Endothelial cell of umbilical vein (primary cell): Measurements from ENCODE around the gene SSUH2. TPM values are rescaled to one million over a fixed set of nuclear protein-coding genes. Genes with fewer than 3 reads are reported as not detected.

Experiments
- BruUV-seq: library from RNA; stranded (reverse); fragments of 400-500 nt; replicated peaks from 2 replicates; lab custom pipeline; 2021; lab: Mats Ljungman, UMichigan
- CTCF ChIA-PET: fragments of 300-600, 350-600 bp; sonication (Branson Sonifier 250); formaldehyde crosslinking; loops from one replicate; lab custom pipeline; 2021; ENCODE audit warnings: antibody characterized with exemption, inconsistent platforms; lab: Charles Lee
- POLR2A ChIA-PET: fragments of 300-600, 350-600 bp; sonication (Branson Sonifier 250); formaldehyde crosslinking; loops from one replicate; lab custom pipeline; 2021; ENCODE audit warnings: antibody characterized with exemption, inconsistent platforms; lab: Charles Lee
- DNase-seq: peaks from one replicate; pipeline ENCODE4 v3.0.0-alpha.2; 2011; ENCODE audit warnings: low read depth, low spot score
- FAIRE-seq: peaks from 2 replicates; lab custom pipeline; 2011; peaks lifted over from hg19 to GRCh38; lab: Jason Lieb, UNC
- H2AFZ ChIP-seq: 2 replicates; pipeline ENCODE4 v1.6.0; 2012; ENCODE audit warnings: low read depth, low read length, control low read depth, inconsistent platforms
- H3K27ac ChIP-seq: 2 replicates; pipeline ENCODE4 v1.5.1; 2011; ENCODE audit warnings: low read depth, mild to moderate bottlenecking, control low read depth, low read length, moderate library complexity; ENCODE audit not compliant: insufficient read depth
- H3K27me3 ChIP-seq, 2 experiments: 2 replicates each; pipeline versions ENCODE4 v1.6.0 to v1.6.1; 2011; ENCODE audit warnings: low read length in 2 of 2, mixed read lengths in 1 of 2; ENCODE audit not compliant: control insufficient read depth in 2 of 2, insufficient read depth in 2 of 2
- H3K36me3 ChIP-seq, 2 experiments: 2 replicates in 1 of 2; 3 replicates in 1 of 2; pipeline ENCODE4 v1.5.1; 2011; ENCODE audit warnings: low read length in 2 of 2, mild to moderate bottlenecking in 1 of 2, moderate library complexity in 1 of 2; ENCODE audit not compliant: control insufficient read depth in 2 of 2, insufficient read depth in 2 of 2; ENCODE audit errors: extremely low read depth in 1 of 2
- H3K4me1 ChIP-seq: 3 replicates; pipeline ENCODE4 v1.5.1; 2011; ENCODE audit warnings: mild to moderate bottlenecking, low read length; ENCODE audit not compliant: control insufficient read depth, insufficient read depth; ENCODE audit errors: extremely low read depth
- H3K4me2 ChIP-seq: 2 replicates; pipeline ENCODE4 v1.6.1; 2011; ENCODE audit warnings: low read length, control low read depth, mixed read lengths; ENCODE audit not compliant: insufficient read depth
- H3K4me3 ChIP-seq, 3 experiments: fragments of 200-600 bp in 1 of 3; sonication (generic), shearing (Covaris generic) in 1 of 3; replicated peaks in 1 of 3; 2 replicates each; pipeline ENCODE4 v1.5.1; 2011 to 2016; ENCODE audit warnings: control low read depth in 3 of 3, low read length in 3 of 3, mild to moderate bottlenecking in 2 of 3, inconsistent platforms in 1 of 3, low read depth in 1 of 3, moderate library complexity in 1 of 3; ENCODE audit not compliant: insufficient read depth in 1 of 3
- H3K79me2 ChIP-seq: 2 replicates; pipeline ENCODE4 v1.6.0; 2012; ENCODE audit warnings: low read length, inconsistent platforms; ENCODE audit not compliant: control insufficient read depth, insufficient read depth
- H3K9ac ChIP-seq: replicated peaks from 2 replicates; pipeline ENCODE3; 2011; ENCODE audit warnings: low read length, control low read depth; ENCODE audit not compliant: insufficient read depth; ENCODE audit errors: extremely low read depth
- H3K9me1 ChIP-seq: replicated peaks from 3 replicates; pipeline ENCODE4 v1.6.0; 2011; ENCODE audit warnings: mild to moderate bottlenecking, low read length; ENCODE audit not compliant: control insufficient read depth, insufficient read depth; ENCODE audit errors: extremely low read depth
- H3K9me3 ChIP-seq: replicated peaks from 2 replicates; pipeline ENCODE4 v1.5.1; 2012; ENCODE audit warnings: low read length, inconsistent platforms; ENCODE audit not compliant: control insufficient read depth, insufficient read depth
- H4K20me1 ChIP-seq: replicated peaks from 2 replicates; pipeline ENCODE3; 2011; ENCODE audit warnings: mild to moderate bottlenecking, low read length; ENCODE audit not compliant: control insufficient read depth, insufficient read depth; ENCODE audit errors: extremely low read depth
- CTCF ChIP-seq, 2 donors: IDR thresholded peaks; 1 replicate in 1 of 2; 2 replicates in 1 of 2; pipeline ENCODE4 v1.5.1; 2011; ENCODE audit warnings: low read length in 2 of 2, mild to moderate bottlenecking in 2 of 2, moderate library complexity in 2 of 2, control low read depth in 1 of 2, inconsistent platforms in 1 of 2, low read depth in 1 of 2; ENCODE audit not compliant: insufficient read depth in 1 of 2; ENCODE audit errors: extremely low read depth in 1 of 2
- EZH2 ChIP-seq: IDR thresholded peaks from 2 replicates; pipeline ENCODE4 v1.6.1; 2012; ENCODE audit warnings: borderline replicate concordance, low read depth, mild to moderate bottlenecking, moderate library complexity, low read length, inconsistent platforms; ENCODE audit not compliant: severe bottlenecking
- FOS ChIP-seq: IDR thresholded peaks from 2 replicates; pipeline ENCODE4 v1.6.1; 2011; ENCODE audit warnings: mild to moderate bottlenecking, low read length, moderate library complexity, borderline replicate concordance; ENCODE audit not compliant: insufficient read depth
- GATA2 ChIP-seq: IDR thresholded peaks from 2 replicates; pipeline ENCODE4 v1.7.0; 2011; ENCODE audit warnings: low read depth, mild to moderate bottlenecking, moderate library complexity, mixed read lengths, low read length; ENCODE audit not compliant: insufficient read length, insufficient read depth
- JUN ChIP-seq: IDR thresholded peaks from 2 replicates; pipeline ENCODE4 v1.6.1; 2011; ENCODE audit warnings: borderline replicate concordance, low read depth; ENCODE audit not compliant: insufficient read length, insufficient read depth
- MAX ChIP-seq: IDR thresholded peaks from 2 replicates; pipeline ENCODE4 v1.6.1; 2011; ENCODE audit not compliant: insufficient read depth, insufficient read length
- MYC ChIP-seq: IDR thresholded peaks from one replicate; pipeline ENCODE4 v1.6.1; 2011; ENCODE audit warnings: mild to moderate bottlenecking, low read depth, low read length
- POLR2A ChIP-seq: IDR thresholded peaks from 2 replicates; pipeline ENCODE4 v1.6.1; 2012; ENCODE audit warnings: low read depth, mild to moderate bottlenecking, control low read depth, low read length
- POLR2AphosphoS5 ChIP-seq: IDR thresholded peaks from 2 replicates; pipeline ENCODE4 v1.6.1; 2012; ENCODE audit warnings: low read depth, mild to moderate bottlenecking, control low read depth, low read length, moderate library complexity; ENCODE audit not compliant: insufficient read depth
- dilution Hi-C: fragments of 300-500 bp; cut with MboI; formaldehyde crosslinking; loops from one replicate; pipeline ENCODE4 v1.15.0; 2019; ENCODE audit warnings: low sequenced_read_pairs; ENCODE audit not compliant: extremely low pct_ligation_motif_present
- intact Hi-C: fragments of 100-400 bp; cut with micrococcal nuclease; formaldehyde crosslinking; loops from one replicate; pipeline ENCODE4 v1.10.0; 2022
- polyA plus RNA-seq, 4 experiments: library from polyadenylated mRNA; depleted of rRNA in 3 of 4; stranded (reverse) in 3 of 4; unstranded in 1 of 4; fragments of >200 nt; gene quantifications; 2 replicates each; pipeline versions ENCODE4 v1.2.1 to v1.2.3, GENCODE V29; 2011 to 2012; ENCODE audit warnings: missing spikeins in 1 of 4
- total RNA-seq: library from RNA; stranded (reverse); gene quantifications from 2 replicates; pipeline ENCODE4 v1.2.3, GENCODE V29; 2021

Gene SSUH2
- total and polyA plus RNA-seq, 2 donors (not counting 3 experiments of a cell fraction or from before 2014, with no cell fraction given), result 0.44 TPM; not detected in 1

- Histone ChIP-seq H2AFZ (no peak overlapping the region), H3K79me2 (no peaks in the 10 kb centered on the region), H3K4me3 (no peak overlapping the region), H3K27me3 (peaks cover 0 to 2% of the 10 kb centered on the region in 2 experiments), H3K27ac (no peak overlapping the region), H3K9me3 (no peaks in the 10 kb centered on the region), H3K4me1 (no peaks in the 10 kb centered on the region), H3K4me2 (no peak overlapping the region), H3K9me1 (no peaks in the 10 kb centered on the region), H3K9ac (no peak overlapping the region), H3K36me3 (no peaks in the 10 kb centered on the region), H4K20me1 (no peaks in the 10 kb centered on the region)
- dilution Hi-C loops (no loop called here), intact Hi-C loops (no loop called here)
- no peak for FAIRE-seq
- ChIA-PET POLR2A (no interaction called here), CTCF (interaction anchor here (1.1 to 1.6 kb wide), 2 partner anchors 169 to 194 kb away, joined by 4 to 5 read pairs; no protein-coding TSS in a partner anchor)
- DNase-seq, result no peak
- TF ChIP-seq MAX (no peak), POLR2AphosphoS5 (no peak), MYC (no peak), FOS (no peak), JUN (no peak), GATA2 (no peak), CTCF (IDR thresholded peaks at IDR 0.05; ENCODE audit: extremely low read depth in 1 of 2, insufficient read depth in 1 of 2, low read depth in 1 of 2, low read length in 2 of 2) (no peak), POLR2A (no peak), EZH2 (no peak)
- no TSS peak for BruUV-seq
These were observed 33.6 kb downstream of the SSUH2 start for GRCh38 chr3:8610951-8611350.
